Activated CD4-positive, alpha-beta T cell treated with anti-CD3 and anti-CD28 coated beads for 48 hours (primary cell): ENCODE data around the gene ZBTB34.
"Not testable (repeated sequence)": the region's sequence is repeated elsewhere in the genome, so short reads cannot be mapped to it uniquely, and the experiment has no call there.

ENCODE experiments used
- DNase-seq: peaks from one replicate; pipeline ENCODE4 v3.0.0-alpha.2; 2020

Gene ZBTB34

DNA sequence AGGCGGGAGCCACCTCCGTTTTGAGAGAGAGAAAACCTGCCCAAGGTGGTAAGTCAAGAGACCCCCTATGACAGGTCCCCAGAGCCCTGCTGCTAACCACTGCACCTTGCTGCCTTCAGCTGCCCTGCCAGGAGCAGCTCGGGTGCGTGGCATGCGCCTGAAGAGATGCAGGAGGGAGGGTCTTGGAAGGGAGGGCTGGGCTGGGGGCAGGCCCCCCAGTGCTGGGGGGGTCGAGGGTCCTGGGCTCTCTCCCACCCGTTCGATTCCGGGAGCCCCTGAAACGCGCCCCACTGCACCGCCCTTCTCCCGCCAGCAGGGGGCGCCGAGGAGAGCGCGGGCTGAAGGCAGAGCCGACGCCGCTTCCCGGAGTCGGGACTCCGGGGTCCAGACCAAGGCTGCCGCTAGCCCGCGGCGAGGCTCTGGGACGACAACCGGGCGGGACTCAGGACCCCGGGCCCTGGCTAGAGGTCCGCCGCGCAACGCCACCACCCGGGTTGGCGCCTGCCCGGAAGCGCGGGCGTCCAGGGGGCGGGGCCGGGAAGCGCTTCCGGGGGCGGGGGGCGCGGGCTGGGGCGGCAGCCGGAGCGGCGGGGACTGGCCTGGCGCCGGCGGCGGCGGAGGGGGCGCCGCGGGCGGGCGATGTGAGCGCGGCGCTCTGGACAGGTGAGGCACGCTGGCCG, at the start of gene ZBTB34:
Gene ZBTB34 (plus strand): TSS at position 563 of the 680 bp plus-strand sequence. CDS start 18,761 bp downstream, outside the sequence.
- peak; percentile 78 for DNase-seq

GRCh38 chr9:126813072-126813471, 47.4 kb upstream of the ZBTB34 start:
- no peak for DNase-seq

GRCh38 chr9:126814091-126814490, 46.3 kb upstream of the ZBTB34 start:
- DNase-seq = no peak

DNA sequence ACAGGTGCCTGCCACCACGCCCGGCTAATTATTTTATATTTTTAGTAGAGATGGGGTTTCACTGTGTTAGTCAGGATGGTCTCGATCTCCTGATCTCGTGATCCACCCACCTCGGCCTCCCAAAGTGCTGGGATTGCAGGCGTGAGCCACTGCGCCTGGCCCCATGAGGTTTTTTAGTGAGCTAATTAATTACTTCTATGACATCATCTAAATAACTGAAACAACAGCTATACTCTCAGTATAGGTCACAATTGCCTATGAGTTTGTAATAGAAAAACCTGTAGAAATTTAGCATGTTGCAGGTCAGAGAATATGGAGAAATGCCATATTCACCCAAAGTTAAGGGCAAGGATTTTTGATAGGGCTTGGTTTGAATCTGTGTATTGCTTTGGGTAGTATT, 42.8 kb upstream of the ZBTB34 start:
- DNase-seq = not testable (repeated sequence)

DNA sequence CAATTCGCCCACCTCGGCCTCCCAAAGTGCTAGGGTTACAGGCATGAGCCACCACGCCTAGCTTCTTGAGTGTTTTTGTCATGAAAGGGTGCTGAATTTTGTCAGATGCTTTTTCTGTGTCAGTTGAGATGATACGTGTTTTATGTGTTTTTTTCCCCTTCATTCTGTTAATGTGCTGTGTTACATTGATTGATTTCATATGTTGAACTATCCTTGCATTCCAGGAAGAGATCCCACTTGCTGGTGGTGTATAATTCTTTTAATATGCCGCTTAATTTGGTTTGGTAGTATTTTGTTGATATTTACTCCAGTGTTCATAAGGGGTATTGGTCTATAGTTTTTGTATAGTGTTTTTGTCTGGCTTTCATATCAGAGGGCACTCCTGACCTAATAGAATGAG, 42.0 kb upstream of the ZBTB34 start:
- DNase-seq = no peak

DNA sequence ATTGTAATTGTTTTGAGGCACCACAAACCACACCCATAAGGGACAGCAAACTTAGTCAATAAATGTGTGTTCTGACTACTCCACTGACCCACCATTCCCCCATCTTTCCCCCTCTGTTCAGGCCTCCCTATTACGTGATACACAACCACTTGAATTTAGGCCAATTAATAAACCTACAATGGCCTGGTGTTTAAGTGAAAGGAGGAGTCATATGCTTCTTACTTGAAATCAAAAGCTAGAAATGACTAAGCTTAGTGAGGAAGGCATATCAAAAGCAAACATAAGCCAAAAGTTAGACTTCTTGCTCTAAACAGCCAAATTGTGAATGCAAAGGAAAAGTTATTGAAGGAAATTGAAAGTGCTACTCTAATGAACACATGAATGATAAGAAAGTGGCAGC, 41.0 kb upstream of the ZBTB34 start:
- no peak for DNase-seq

GRCh38 chr9:126822278-126822677, 38.2 kb upstream of the ZBTB34 start:
- DNase-seq = no peak

DNA sequence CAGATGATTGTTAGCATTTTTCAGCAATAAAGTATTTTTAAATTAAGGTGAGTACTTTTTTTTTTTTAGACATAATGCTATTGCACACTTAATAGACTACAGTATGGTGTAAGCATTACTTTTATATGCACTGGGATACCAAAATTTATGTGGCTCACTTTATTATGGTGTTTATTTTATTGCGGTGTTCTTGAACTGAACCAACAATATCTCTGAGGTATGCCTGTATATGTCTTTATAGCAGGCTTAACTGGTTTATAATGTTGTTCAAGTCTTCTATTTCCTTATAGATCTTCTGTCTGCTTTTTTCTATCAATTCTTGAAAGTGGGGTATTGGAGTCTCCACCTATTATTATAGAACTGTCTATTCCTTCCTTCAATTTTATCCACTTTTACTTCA, 37.6 kb upstream of the ZBTB34 start:
- DNase-seq = no peak

- DNase-seq = not testable (repeated sequence)
Observed at GRCh38 chr9:126824052-126824451, 36.4 kb upstream of the ZBTB34 start.

GRCh38 chr9:126827227-126827626, 33.2 kb upstream of the ZBTB34 start:
- DNase-seq = no peak

DNA sequence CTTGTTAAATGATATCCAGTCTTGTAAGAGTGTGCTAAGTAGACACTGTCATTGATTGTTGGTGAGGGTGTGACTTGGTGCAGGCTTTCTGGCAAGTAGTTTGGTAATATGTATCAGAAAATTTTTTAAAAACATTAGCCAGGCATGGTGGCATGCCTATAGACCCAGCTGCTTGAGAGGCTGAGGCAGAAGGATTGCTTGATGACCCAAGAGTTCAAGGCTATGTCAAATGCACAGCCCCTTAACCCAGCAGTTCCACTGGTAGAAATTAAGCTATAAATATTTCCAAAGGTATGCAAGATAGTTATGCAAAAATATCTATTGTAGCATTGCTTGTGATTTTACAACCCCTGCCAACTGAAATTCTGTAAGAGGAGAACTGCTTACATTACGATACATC, 31.4 kb upstream of the ZBTB34 start:
- DNase-seq = no peak

GRCh38 chr9:126830827-126831226, 29.6 kb upstream of the ZBTB34 start:
- no peak for DNase-seq

- DNase-seq = no peak
Observed at GRCh38 chr9:126832440-126832839, 28.0 kb upstream of the ZBTB34 start.

GRCh38 chr9:126833020-126833419, 27.4 kb upstream of the ZBTB34 start:
- DNase-seq = no peak

- no peak for DNase-seq
Observed at GRCh38 chr9:126833710-126834345, 26.6 kb upstream of the ZBTB34 start.

GRCh38 chr9:126834672-126835071, 25.8 kb upstream of the ZBTB34 start:
- DNase-seq = no peak

- DNase-seq = no peak
Observed at GRCh38 chr9:126836216-126836615, 24.2 kb upstream of the ZBTB34 start.

GRCh38 chr9:126838055-126838811, 22.2 kb upstream of the ZBTB34 start:
- DNase-seq = no peak

DNA sequence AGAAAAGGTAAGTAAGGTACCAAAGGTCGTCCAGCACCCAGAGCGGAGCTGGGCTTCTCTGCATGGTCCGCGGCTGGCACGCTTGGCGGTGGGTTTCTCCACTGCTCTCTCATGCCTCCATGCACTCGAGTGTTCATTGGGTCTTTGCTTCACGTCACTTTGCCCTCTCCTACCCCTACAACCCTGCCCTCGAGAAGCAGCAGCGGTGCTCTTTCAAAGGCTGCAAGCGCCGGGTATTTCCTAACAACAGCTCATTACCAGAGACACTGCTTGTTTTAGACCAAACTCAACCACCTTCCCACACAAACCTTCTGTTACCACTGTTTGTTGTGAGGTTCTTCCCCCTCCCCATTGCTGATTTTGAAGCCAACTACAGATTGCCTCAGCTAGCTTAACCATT, 21.5 kb upstream of the ZBTB34 start:
- DNase-seq = no peak

DNA sequence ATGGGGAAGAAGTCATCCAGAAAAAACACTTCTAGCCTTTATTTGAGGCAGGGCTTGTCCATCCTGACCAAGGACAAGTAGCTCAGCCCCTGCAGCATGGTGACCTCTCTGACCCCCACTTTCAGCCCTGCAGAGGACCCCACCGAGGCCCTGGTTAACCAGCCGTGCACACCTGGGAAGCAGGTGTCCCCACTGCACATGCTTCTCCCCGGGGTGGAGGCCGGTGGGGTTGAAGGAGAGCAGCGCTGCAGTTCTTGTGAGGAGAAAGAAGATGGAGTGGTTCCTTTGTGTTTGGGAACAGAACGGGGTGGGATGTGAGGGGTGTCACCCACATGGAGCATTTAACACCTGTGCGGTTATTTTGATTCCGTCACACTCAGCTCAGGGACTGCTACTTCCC, 21.1 kb upstream of the ZBTB34 start:
- no peak for DNase-seq

DNA sequence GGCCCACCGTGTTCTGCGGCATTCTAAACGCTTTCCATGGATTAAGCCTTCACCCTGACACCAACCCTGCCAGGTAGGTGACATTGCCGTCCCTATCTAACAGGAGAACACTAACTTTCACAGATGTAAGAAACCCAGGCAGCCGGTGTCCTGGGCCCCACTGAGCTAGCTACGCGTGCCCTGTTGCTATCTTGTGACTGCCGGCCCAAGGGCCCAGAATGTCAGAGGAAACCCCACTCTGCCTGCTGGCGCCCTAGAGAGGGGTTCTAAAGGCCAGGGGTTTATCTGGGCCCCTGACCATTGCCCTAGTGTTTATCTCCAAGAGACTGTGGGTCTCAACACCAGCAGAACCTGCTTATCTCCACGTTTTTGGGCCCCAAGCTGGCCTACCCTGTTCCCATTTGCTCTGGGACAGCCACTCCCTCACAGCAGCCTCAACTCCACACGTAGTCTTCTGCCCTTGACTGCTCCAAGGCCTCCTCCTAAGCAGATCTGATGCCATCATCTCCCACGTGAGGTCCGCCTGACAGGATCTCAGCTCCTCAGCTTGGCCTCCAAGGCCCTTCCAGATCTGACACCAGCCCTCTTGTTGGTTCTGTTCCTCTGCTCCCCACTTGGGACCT, 18.1 kb upstream of the ZBTB34 start:
- DNase-seq = no peak

DNA sequence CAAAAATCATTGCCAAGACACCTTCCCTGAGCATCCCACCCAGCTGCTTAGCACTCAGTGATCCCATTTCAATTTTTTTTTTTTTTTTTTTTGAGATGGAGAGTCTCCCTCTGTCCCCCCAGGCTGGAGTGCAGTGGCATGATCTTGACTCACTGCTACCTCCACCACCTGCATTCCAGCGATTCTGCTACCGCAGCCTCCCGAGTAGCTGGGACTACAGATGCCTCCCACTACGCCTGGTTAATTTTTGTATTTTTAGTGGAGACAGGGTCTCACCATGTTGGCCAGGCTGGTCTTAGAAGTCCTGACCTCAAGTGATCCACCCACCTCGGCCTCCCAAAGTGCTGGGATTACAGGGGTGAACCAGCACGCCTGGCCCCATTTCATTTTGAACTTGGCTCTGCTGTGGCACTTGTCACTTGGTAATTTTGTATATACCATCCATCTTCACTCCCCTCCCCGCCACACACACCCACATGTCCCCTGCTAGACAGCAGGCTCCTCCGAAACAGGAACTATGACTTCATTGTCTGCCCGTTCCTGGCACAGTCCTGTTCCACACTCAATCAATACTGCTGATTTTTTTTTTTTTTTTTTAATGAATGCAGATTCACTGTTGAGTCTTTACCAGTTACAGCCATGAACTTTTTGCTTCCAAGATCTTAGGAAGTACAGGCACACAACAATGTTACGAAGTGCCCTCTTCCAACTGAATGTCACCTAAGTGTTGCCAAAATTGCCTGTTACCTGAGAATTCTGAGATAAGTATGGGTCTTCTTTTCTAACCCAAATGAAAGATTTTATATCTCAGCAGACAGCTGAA, 17.3 kb upstream of the ZBTB34 start:
- DNase-seq = no peak

DNA sequence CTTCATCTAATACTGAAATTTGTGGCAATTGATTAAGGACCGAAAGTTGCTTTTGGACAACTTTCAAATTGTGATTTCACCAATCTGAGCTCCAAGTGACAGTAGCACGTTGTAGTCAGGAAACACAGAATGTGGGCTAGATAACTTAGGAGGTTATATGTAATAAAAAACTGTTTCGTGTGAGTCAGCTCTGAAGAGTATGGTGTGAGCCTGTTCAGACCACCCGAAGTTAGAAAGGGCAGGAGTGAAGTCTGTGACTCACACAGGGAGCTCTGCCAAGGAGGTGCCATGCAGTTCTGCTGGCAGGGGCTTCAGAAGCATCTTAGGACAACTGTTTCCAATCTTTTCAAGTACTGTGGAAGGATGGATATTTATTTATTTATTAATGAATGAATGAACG, 16.4 kb upstream of the ZBTB34 start:
- DNase-seq = no peak
